ENCODE measurements around the gene ZBTB20.

The ZBTB20 gene

DNA sequence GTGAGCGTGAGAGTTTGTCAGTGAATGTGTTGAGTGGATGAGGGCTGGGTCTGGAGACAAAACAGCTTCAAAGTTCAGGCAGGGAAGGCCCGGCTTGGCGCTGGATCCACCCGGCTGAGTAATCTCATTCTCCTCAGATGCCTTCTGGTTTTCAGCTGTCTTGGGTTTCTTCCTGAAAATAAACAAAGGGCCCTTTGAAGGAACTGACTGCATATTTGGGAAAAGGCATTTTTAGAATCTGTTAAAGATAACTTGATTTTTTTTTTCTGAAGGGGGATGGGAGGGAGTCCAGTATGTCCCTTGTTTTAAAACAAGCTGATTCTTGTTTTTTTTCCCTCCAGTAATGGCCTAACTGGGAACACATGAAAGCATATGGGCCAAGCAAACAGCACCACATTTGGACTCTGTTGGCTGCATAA is 766.8 kb downstream of the ZBTB20 start:
- no peak for DNase-seq

DNA sequence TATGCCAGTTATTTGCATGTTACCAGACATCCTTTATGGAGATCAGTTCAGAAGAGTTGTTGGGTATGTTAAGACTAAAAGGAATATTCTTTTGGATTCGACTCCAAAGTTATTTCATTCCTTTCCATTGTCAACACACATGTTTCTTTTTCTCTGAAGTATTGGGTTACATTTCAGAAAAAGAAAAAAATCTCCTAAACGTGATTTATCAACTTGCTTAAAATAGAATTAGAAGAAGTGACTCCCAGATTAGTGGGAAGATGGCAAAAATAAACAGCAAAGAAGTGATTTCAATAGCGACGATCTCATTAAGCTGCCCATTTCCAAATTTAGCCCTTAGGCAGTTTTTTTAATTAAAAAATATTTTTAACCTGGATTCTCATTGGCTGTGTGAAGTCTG is 767.8 kb downstream of the ZBTB20 start:
- DNase-seq: no peak

DNA sequence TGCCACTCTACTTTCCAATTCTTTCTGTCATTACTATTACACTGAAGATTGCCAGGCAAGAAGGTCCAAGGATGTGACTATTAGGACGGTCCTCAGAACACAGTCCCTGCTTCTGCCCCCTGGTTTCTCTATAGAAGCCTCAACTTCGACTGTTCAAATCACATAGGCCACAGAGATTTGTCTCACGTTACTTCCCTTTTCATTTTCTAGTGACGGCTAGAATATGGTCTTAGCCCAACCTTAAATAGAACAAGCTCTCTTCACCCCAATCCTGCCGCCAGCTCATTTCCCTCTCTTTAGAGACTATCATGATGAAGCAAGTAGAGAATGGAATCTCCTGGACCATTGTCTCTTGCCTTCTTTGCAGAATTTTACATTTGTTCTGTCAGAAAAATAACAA is 768.3 kb downstream of the ZBTB20 start:
- no peak for DNase-seq

DNA sequence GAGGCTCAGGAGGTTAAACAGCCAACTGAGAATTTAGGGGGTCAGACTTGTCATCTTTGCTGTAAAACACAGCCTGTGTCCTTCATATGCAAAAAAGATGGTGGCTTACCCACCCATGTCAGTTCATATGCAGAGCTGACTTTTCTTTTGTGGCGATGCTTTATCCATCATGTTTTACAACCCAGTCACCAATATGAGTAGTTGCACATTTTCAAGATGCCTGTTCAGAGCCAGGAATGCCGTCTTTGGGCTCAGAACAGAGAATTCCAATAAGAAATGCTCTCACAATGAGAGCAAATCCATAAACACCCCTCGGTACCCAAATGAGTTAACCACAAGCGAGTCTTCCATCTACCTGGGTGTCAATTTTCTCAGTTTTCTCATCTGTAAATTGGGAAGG is 769.7 kb downstream of the ZBTB20 start:
- DNase-seq: no peak

DNA sequence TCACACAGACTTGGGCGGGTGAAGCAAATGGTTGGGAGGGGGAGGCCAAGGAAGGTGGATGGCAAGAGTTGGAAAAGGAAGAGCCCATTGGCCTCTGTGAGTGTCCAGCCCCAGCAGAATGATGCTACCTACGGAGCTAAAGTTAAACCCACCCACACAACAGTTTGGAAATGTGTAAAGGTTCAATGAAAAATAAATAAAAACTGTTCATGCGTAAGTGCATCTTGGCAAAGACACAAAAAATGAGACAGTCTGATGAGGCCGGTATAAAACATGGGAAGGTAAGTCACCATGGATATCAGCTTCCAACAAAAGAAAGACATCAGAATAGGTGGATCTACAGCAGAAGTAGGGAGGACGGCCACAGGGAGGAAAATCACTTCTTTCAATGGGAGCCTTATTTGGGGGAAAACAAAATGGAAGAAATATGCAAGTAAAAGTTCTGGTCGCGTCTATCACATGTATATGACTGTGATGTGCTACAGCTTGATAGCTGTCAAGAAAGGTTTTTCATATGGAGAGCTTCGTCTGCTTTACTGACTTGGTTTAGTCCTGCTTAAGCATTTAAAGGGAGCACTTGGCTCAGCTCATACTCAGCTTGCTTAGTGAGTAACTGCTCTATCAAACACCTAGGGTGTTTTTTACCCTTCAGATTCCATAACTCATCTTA is 770.4 kb downstream of the ZBTB20 start:
- DNase-seq: no peak

DNA sequence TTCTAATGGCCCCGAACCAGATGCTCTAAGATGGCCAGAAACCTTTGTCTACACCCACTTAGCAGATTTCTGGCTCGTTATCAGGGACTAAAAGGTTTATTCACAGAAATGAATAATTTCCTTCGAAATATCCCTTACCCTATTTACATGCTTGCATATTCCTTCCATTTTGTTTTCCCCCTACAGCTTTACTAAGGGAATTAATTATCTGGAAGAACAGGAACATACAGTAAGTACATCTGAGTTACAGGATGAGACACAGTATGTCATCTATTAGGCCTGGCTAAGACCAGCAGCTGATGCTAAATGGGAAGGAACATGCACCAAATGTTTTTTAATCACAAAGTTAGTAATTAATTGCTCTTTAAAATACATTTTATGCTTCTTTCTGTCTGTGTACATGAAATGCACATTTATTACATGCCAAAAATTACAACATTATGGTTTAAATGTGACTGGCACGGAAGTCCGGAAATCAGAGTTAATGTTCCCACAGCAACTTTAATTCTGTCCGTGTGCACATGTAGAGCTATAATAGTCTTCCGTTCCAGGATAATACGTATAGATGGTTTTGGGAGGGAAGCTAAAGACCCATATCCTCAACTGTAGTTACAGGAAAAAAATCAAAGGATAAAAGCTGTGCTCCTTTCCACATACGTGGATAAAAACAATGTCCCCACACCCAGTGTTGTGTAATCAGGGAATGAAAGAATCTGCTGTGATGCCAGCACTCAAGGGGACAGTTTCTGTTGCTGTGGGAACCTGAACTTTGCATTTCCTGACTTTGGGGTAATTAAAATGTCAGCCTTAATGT is 771.3 kb downstream of the ZBTB20 start:
- no peak for DNase-seq

DNA sequence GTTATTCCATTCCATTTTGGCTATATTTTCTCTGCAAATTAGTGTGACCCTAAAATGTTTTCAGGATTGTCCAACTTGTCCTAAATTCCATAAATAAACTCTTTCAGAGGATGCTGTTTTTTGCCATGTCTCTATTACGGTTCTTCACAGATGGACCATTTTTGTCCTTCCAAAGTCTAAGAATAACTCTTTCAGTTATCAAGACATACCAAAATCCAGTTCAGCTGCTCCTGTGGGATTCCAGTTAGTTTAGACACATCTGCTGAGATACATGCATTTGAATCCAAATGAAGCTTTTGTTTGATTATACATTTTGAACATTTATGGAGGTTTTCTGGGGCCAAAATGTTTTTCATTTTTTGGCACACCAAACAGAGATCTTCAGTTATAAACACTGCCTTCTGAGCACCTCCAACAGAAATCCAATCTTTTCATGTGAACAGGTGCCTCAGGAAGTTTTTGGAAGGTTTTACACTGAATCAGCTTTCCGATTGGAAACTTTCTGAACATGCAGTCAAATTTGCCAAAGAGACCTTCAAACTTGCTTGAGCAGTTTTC is 772.6 kb downstream of the ZBTB20 start:
- DNase-seq: no peak

DNA sequence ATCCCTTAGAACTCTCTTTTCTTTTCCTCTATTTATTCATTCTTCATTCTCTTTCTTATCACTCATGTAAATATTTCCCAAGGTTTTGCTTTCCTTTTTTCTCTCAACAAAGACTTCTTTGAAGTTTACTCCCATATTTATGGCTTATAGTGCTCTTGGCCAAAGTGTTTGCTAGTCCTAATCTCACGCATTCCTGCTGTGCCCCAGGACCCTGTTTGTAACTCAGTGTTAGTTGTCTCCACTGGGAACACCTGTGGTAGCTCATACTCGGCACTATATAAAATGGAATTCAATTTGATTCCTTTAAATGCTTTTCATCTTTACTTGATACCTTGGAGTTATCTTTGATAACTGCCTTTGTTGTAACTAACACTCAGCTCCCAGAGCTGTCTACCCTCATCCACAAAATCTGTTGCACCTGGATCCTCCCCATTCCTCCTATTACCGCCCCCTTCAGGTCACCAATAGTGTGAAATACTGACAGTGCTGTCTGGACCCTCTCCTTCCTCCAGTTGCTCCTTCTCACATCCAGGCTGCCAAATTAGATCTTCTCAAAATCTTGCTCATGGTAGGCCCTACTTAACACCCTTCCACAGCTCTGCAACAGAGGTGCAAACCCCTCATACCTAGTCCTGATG is 776.4 kb downstream of the ZBTB20 start:
- DNase-seq: no peak

DNA sequence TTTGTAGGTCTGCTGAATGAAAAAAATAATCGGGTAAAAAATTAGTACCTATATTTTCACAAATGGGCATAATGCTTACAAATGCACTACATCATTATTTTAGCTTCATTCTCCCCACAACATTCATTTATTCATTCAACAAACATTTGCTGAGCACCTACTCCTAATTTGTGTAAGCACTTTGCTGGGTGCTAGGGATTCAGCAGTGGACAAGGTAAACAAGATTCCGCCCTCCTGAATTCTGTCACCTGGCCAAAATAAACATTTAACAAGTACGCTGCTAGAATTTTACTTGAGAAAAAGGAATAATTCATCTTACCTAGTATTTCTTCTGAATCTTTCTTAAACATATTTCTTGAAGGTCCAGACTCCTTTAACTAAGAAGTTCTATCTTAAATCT is 781.2 kb downstream of the ZBTB20 start:
- no peak for DNase-seq

DNA sequence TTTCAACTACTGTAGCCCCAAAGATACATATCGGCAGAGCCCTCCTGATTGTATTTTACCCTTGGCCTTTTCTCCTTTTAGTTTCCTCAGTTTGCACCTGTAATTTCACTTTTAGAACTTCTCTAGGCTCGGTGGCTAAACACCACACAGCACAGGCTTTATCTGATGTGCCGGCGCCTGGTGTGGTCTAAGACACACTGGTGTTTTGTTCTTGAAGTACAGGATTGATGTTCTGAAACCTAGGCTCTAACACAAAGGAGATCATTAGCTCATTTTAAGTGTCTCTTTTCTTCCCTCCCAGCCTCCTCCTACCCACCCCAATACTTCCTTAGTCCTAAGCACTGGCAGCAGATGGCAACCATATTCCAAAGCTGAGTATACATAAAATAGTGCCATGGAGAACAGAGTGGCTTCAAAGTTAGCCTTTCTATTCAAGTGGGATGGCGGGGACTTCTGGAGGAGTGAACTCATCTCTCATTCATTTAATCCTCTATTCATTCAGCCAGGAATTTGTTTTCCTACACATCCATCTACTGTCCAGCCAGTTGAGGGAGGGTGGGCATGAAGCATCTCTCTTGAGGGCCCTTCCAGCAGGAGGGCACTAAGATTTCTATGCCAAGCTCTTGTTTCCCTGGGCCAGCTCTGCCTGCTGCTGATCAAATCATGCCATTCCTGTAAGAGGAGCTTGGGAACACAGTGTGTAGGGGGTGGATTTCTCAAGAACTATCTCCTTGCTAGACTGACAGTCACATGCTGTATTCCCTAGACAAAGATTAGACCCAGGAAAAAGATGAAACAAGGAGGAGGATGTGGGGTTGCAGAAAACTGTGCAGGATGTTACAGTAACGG is 782.1 kb downstream of the ZBTB20 start:
- DNase-seq: no peak

DNA sequence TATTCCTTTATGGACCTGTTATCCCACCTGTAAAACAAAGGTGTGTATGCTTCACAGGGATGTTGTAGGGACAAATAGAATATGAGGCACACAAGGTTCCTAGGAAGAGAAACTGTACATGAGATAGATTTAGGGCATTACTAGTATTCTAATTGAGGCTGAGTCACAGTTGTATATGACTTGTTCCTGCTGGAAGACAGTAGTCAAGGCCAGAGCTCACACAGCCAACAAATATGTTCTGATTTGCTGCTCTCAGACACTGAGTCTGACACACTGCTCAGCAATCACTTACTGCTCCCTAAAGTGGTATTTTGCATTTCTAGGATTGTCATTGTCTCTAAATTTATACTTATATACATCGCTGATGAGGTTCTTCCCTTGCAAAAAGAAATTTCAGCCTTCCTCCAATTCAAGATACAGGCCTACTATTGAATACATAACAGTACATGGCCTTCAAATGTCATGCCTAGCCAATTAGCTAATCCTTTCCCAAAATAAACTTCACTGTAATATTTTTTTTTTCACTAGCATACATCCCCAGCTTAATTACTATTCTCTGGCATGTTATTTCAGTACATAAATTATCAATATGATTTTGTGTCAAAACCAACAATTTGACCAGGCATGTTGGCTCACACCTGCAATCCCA is 783.4 kb downstream of the ZBTB20 start:
- no peak for DNase-seq

DNA sequence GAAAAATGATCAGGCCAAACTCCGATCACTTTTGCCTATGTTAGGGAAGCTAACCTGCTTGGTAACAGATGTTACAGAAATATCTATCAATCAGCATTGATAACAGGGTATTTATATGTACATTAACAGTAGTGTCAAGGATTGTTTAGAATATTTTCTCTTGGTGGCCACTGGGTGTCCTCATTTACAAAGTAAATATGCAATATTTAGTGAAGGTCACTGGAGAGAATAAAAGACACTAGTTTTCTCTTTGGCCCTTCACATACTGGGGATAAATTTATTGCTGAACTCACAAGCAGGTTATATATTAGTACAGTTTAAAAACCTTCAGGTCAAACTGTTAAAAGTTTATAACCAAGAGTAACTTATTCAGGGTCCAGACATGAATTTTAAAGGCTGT is 784.3 kb downstream of the ZBTB20 start:
- DNase-seq: no peak

DNA sequence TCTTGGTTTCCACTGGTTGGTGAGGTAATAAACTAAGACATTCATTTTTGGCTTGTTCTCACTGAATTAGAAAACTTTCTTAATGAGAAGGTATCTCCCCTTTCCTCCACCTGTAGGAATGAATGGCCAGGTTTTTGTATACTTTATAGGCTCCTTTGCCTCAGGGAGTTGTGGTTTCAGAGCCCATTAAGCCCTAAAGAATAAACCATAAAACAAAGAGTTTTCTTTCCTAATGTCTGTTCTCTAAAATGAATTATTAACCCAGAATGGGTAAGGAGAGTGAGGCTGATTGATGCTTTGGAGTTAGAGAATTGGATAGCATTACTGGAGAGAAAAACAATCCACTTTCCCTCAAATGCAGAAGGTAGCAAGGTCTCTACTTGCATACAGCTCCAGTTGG is 785.7 kb downstream of the ZBTB20 start:
- no peak for DNase-seq

DNA sequence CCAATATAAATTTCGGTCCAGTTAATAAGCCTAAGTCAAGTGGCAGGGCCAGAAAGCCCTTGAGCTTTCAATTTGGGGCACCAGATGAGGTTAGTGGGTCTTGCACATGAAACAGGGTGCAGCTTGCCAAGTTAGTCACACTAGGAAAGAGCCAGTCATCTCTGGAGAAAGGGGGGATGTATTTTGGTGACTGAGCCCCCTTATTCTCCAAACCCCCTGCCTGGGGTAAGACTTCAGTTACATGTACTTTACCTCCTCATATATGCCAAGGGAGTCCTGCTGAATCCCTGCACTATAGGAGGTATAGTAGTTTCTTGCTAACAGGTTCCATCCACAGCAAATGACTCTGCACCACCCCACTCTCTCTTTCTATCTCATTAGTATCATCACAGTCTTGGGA is 790.6 kb downstream of the ZBTB20 start:
- DNase-seq: no peak

DNA sequence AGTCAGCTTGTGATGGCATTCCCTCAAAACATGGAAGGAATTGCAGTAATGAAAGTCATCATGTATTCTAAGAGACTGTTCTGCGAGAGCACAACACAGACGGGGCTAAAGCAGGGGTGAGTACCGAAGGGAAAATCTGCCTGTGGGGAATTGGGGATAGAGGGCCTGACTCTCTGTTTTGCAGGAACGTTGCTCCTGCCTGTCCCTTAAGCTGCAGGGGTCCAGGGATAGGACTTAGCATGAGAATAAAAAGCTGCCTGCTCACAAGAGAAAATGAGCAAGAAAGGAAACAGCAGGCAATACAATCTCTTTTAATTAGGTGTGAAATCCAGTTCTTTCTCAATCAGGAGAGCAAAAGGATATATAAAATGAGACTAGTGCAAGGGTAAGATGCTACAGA is 791.0 kb downstream of the ZBTB20 start:
- no peak for DNase-seq

DNA sequence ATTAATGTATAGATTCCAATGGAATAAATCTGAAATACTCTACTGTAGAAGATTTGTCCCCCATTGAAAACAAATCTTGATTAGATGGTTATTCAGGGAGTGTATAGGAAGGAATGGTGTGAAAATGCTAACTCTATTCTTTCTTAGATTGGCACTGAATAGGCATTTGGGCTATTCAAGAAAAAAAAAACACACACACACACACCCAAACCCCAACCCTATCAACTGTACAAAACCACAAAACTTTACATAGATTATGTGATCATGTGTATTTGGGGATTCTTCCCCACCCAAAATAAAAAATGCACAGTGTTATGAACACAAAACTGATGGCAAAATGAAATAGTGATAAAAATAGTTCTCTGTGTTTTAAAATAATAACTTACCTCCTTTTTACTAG is 791.4 kb downstream of the ZBTB20 start:
- no peak for DNase-seq

DNA sequence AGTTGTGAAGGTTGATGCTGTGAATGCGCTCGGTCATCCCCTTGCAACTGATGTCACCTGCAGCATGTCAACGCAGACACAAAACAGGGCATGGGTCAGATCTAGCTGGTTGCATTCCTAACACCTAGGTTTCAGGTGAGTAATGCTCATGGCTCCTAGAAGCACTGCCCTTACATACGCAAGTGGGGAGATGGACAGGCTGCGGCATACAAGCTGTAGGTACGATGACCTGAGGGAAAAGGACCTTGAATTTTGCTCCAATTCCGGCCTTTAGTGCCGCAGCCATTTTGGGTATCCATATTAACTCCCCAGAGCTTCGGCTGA is 795.3 kb downstream of the ZBTB20 start:
- DNase-seq: no peak

DNA sequence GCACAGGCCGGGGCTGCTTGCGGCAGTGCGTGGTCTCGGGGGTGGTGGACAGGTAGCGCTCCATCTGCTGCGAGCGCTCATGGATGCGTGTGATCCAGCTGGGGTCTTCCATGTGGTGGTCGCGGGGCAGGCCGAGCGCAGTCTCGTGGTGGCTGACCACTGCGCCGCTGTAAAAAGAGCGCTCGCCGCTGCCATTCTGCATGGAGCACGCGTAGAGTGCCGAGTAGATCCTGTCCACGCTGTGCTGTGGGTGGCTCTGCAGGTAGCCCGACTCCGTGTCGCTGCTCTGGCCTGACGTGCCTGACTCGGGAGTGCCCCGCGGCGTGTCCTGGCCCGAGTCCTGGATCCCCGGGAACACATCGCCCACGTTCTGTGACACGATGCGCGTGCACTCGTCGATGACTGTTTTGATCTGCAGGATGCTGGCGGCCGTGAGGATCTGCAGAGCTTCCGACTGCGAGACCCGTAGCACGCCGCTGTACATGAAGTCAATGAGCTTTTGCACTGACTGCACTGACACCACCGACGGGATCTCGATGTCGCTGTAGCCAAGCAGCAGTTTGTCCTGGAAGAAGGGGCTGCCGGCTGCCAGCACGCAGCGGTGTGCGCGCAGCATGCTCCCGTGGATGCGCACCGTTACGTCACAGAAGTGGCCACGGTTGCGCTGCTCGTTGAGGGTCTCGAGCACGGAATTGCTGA is 795.8 kb downstream of the ZBTB20 start:
- no peak for DNase-seq

DNA sequence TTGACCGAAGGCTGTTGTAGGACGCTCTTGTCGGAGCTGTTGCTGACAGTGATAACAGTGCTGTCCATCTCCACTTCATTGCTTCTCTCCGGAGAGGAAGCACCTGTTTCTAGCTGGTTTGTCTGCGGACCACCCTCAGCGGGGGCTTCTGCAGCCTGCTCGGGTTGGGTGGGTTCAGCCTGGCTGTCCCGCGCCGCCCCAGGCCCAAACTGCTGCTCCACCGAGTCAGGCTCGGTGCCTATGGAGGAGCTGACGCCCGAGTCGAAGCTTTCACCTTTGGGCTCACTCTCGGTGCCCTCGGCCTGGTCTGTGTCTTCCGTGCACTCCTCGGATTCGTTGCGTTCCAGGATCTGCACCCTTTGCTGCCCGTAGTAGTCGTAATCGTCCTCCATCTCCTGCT is 796.4 kb downstream of the ZBTB20 start:
- DNase-seq: no peak

DNA sequence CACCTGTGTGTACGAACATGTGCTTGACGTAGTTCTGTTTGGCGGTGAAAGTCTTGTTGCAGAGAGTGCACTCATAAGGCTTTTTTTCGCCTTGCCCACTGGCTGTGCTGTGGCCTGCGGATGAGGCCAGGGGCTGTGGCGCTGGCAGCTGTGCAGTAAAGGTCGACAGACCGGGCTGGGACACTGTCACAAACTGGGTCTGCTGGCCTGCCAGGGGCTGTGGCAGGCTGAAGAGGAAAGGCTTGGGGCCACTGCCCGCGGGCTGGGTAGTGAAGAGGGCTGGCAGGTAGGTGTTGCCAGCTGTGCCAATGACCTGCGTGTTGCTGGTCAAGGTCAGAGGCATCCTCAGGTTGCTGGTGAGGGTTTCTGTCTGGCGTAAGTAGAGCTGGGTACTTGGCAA is 796.8 kb downstream of the ZBTB20 start:
- no peak for DNase-seq

DNA sequence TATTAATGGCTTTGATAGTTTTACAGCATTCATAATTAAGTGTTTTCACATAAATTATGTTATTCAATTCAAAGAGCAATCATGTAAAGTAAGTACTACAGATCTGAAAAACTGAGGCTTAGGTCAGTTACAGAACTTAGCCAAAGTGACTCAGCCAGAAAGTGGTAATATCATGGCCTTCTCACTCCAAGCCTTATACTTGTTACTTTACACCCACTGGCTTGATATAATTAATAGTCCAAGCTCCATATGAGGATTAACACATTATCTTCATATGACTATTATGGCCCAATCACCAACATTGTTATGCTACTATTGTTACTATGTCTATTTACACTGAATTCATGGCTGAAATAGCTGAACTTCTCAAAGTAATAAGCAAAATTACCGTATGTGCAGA is 802.6 kb downstream of the ZBTB20 start:
- DNase-seq: no peak

Data from SHP77 treated with DMSO at 0.1 percent for 48 hours (cell line).